ENCODE results near the gene FXYD5.

Gene FXYD5

DNA sequence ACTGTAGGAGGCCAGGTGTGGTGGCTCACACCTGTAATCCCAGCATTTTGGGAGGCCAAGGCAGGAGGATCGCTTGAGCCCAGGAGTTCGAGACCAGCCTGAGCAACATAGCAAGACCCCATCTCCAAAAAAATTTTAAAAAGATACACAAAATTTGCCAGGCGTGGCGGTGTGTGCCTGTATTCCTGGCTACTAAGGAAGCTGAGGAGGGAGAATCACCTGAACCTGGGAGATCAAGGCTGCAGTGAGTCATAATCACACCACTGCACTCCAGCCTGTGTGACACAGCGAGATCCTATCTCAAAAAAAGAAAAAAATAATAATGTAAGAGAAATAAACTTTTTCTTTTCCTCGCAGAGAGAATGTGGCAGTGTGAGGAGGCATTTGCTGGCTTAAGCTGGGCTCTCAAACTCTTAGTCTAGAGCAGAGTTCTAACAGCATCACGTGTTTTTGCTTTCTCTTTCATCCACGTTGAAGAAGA is 52.9 kb downstream of the FXYD5 start:
- TF ChIP-seq CTCF (IDR thresholded peaks at IDR 0.05; ENCODE audit: extremely low read depth, missing control alignments) = no peak
- DNase-seq (ENCODE audit: low spot score) = no peak

GRCh38 chr19:35208121-35208520 is 53.6 kb downstream of the FXYD5 start:
- no peak for DNase-seq (ENCODE audit: low spot score)
- no peak for TF ChIP-seq CTCF (IDR thresholded peaks at IDR 0.05; ENCODE audit: extremely low read depth, missing control alignments)

- no peak for TF ChIP-seq CTCF (IDR thresholded peaks at IDR 0.05; ENCODE audit: extremely low read depth, missing control alignments)
- no peak for DNase-seq (ENCODE audit: low spot score)
These were observed 55.1 kb downstream of the FXYD5 start for GRCh38 chr19:35209646-35210045.

DNA sequence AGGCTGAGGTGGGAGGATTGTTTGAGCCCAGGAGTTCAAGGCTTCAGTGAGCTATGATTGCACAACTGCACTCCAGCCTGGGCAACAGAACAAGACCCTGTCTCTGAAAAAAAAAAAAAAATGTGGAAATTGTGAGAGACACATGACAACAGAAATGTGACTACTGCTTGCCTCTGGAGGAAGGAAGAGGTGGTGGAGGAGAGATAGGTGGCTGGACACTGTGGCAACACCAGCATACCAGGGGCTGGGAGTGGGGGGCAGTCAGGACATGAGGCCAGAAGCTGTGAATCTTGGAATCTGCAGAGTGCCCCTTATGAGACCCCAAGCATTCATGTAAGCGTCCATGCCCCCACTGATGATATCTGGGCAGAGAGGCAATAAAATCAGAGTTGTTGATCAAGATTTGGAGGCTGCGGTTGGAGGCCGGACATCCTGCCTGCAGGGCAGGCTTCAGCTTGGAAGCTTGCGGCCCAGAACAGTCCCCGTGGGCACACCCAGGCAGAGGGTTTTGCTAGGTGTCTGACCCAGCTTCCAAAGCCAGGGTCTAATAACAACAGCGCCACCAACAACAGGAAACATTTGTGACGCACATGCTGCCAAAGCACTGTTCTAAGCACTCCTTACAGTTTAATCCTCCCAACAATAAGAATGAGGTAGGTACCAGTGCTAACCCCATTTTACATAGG is 57.2 kb downstream of the FXYD5 start:
- DNase-seq (ENCODE audit: low spot score) = no peak
- no peak for TF ChIP-seq CTCF (IDR thresholded peaks at IDR 0.05; ENCODE audit: extremely low read depth, missing control alignments)

GRCh38 chr19:35212241-35212640 is 57.7 kb downstream of the FXYD5 start:
- DNase-seq (ENCODE audit: low spot score) = no peak
- TF ChIP-seq CTCF (IDR thresholded peaks at IDR 0.05; ENCODE audit: extremely low read depth, missing control alignments) = no peak

GRCh38 chr19:35213663-35214632 is 59.4 kb downstream of the FXYD5 start:
- peak; percentile 34 for DNase-seq (ENCODE audit: low spot score)
- no peak for TF ChIP-seq CTCF (IDR thresholded peaks at IDR 0.05; ENCODE audit: extremely low read depth, missing control alignments)
